Measurements from ENCODE around the gene EGLN1. TPM values are rescaled to one million over a fixed set of nuclear protein-coding genes. Genes with fewer than 3 reads are reported as not detected.

The EGLN1 gene
- total RNA-seq, 1 donor from 2014 or later, result 47.8 TPM

DNA sequence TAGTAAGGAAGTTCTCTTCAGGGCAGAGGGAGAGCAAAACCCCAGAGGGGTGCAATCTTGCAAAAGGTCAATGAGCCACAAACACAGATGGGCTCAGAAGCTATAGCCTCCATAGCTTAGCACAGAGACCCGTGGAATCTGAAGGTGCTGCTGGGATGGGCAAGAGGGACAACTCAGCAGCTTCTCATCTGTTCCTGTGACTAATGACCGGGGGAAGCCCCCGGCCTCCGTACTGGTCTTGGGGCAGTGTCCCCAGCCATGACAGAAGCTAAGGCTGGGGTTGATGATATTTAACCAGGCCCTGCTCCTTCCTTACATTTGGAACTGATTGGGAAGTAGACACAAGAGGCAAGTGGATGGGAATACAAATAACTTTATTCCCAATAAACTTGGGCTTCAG, 103.5 kb downstream of the EGLN1 start:
- intact Hi-C loops (cut with DNase I), result no loop called here
- Histone ChIP-seq H3K4me1 (no peaks in the 10 kb centered on the region), H3K27ac (no peak overlapping the region), H3K36me3 (no peaks in the 10 kb centered on the region), H3K4me3 (no peak overlapping the region), H3K27me3 (no peaks in the 10 kb centered on the region), H3K9me3 (no peaks in the 10 kb centered on the region)
- TF ChIP-seq, protein P1, sequence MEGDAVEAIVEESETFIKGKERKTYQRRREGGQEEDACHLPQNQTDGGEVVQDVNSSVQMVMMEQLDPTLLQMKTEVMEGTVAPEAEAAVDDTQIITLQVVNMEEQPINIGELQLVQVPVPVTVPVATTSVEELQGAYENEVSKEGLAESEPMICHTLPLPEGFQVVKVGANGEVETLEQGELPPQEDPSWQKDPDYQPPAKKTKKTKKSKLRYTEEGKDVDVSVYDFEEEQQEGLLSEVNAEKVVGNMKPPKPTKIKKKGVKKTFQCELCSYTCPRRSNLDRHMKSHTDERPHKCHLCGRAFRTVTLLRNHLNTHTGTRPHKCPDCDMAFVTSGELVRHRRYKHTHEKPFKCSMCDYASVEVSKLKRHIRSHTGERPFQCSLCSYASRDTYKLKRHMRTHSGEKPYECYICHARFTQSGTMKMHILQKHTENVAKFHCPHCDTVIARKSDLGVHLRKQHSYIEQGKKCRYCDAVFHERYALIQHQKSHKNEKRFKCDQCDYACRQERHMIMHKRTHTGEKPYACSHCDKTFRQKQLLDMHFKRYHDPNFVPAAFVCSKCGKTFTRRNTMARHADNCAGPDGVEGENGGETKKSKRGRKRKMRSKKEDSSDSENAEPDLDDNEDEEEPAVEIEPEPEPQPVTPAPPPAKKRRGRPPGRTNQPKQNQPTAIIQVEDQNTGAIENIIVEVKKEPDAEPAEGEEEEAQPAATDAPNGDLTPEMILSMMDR (IDR thresholded peaks at IDR 0.05), result no peak
- no peak for DNase-seq (ENCODE audit: low spot score in 2 of 2)

DNA sequence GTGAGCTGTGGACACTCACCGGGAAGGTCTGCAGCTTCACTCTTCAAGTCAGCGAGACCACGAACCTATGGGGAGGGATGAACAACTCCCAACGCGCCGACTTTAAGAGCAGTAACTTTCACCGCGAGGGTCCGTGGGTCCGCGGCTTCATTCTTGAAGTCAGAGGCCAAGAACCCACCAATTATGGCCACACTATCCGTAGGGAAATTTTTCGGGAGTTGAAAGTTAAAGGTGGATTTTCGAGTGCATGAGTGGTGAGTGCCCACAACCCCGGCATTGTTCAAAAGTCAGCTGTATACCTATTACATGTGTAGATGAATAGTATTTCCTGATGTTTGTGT, 104.1 kb downstream of the EGLN1 start:
- Histone ChIP-seq H3K27me3 (no peaks in the 10 kb centered on the region), H3K27ac (no peak overlapping the region), H3K9me3 (no peaks in the 10 kb centered on the region), H3K36me3 (no peaks in the 10 kb centered on the region), H3K4me1 (no peaks in the 10 kb centered on the region), H3K4me3 (no peak overlapping the region)
- no peak for DNase-seq (ENCODE audit: low spot score in 2 of 2)
- TF ChIP-seq, protein P1 (IDR thresholded peaks at IDR 0.05), result no peak
- intact Hi-C loops (cut with DNase I), result no loop called here

DNA sequence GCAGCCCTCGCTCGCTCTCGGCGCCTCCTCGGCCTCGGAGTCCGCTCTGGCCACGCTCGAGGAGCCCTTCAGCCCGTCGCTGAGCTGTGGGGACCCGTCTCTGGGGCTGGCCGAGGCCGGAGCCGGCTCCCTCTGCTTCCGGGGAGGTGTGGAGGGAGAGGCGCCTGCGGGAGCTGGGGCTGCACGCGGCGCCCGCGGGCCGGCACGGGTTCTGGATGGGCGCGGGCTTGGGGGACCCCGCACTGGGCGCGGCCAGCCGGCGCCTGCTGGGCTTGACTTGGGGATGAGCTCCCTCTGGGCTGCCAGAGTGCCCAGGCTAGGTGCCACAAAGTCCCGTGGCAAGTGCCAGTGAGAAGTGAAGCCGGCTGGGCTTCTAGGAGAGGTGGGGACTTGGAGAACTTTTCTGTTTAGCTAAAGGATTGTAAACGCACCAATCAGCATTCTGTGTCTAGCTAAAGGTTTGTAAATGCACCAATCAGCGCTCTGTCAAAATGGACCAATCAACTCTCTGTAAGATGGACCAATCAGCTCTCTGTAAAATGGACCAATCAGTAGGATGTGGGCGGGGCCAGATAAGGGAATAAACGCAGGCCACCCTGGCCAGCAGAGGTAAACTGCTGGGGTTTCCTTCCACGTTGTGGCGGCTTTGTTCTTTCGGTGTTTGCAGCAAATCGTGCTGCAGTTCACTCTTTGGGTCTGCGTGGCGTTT, 104.6 kb downstream of the EGLN1 start:
- Histone ChIP-seq H3K4me3 (no peak overlapping the region), H3K36me3 (no peaks in the 10 kb centered on the region), H3K27me3 (no peaks in the 10 kb centered on the region), H3K27ac (no peak overlapping the region), H3K4me1 (no peaks in the 10 kb centered on the region), H3K9me3 (no peaks in the 10 kb centered on the region)
- intact Hi-C loops (cut with DNase I), result no loop called here
- no peak for DNase-seq (ENCODE audit: low spot score in 2 of 2)
- TF ChIP-seq, protein P1 (IDR thresholded peaks at IDR 0.05), result no peak

DNA sequence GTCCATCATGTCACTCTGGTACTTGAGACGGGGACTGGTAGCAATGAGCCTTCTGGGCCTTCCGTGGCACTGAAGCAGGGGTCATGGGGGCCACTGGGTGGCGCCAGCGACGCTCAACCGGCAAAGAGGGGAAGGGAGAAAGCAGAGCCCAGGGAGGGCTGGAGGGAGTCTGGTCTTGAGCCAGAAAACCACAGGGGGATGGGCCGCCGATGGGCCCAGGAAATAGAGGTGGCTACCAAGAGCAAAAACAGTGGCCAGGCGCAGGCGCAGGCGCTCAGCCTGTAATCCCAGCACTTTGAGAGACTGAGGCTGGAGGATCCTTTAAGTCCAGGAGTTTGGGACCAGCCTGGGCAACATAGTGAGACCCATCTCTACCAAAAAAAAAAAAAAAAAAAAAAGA, 106.2 kb downstream of the EGLN1 start:
- no peak overlapping the region for H3K27ac ChIP-seq
- no peaks in the 10 kb centered on the region for H3K36me3 ChIP-seq
- H3K4me1 ChIP-seq, result no peaks in the 10 kb centered on the region
- intact Hi-C loops (cut with DNase I), result no loop called here
- H3K9me3 ChIP-seq, result no peaks in the 10 kb centered on the region
- TF ChIP-seq, protein P1 (IDR thresholded peaks at IDR 0.05), result peak in 1 of 3 experiments; percentile 35
- H3K4me3 ChIP-seq, result no peak overlapping the region
- DNase-seq (ENCODE audit: low spot score in 2 of 2), result peak in 1 of 2 donors; percentile 39
- no peaks in the 10 kb centered on the region for H3K27me3 ChIP-seq

Other genes with a start within 250 kb of the EGLN1 start
- gene GNPAT, start 181.1 kb downstream of the EGLN1 start, total RNA-seq, result 34.8 TPM
- 9.9 TPM for gene EXOC8, start 84.4 kb downstream of the EGLN1 start, total RNA-seq
- gene SPRTN, start 84.0 kb downstream of the EGLN1 start, total RNA-seq, result 52.6 TPM
- gene TSNAX, start 106.4 kb upstream of the EGLN1 start, total RNA-seq, result 15.0 TPM
- gene DISC1, start 204.5 kb upstream of the EGLN1 start, total RNA-seq, result 16.0 TPM

Measured in ascending aorta (tissue), 2 donors.